HFF-Myc (cell line): ENCODE results near the gene GALNT10.
"Not testable (repeated sequence)": the region's sequence is repeated elsewhere in the genome, so short reads cannot be mapped to it uniquely, and the experiment has no call there.

Source experiments
- DNase-seq: peaks from one replicate; pipeline ENCODE4 v3.0.0-alpha.2; 2011; ENCODE audit warnings: low read depth; ENCODE audit errors: extremely low read depth
- H3K4me3 ChIP-seq: replicated peaks from 2 replicates; pipeline ENCODE4 v1.5.1; 2011; ENCODE audit warnings: low read depth, mild to moderate bottlenecking, control low read depth, low read length
- TF ChIP-seq, protein P1 (sequence below): IDR thresholded peaks from 2 replicates; pipeline ENCODE4 v1.5.1; 2012; ENCODE audit warnings: mild to moderate bottlenecking, low read depth, low read length, control low read depth; ENCODE audit errors: missing control alignments

GALNT10 gene

DNA sequence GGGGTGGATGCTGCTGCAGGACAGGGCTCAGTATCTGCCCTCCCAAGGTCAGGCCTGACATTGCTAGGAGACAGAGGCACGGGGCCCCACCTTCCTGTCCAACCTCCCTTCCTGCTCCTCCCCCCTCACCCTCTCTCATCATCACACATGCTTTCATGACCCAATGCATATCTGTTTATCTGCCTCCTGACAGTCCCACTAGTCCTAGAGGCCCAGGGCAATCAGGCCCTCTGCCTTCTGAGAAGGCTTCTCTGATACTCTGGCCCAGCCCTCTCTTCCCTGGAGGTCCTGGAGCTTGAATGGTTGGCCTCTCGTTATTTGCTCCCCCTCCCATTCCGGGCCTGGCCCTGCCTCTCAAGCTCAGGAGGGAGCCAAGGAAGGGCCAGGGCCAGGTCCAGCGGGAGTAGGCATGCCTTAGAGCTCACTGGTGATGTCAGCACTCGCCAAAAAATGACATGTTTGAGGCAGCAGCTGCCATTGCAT is 164.6 kb downstream of the GALNT10 start:
- TF ChIP-seq, protein P1, sequence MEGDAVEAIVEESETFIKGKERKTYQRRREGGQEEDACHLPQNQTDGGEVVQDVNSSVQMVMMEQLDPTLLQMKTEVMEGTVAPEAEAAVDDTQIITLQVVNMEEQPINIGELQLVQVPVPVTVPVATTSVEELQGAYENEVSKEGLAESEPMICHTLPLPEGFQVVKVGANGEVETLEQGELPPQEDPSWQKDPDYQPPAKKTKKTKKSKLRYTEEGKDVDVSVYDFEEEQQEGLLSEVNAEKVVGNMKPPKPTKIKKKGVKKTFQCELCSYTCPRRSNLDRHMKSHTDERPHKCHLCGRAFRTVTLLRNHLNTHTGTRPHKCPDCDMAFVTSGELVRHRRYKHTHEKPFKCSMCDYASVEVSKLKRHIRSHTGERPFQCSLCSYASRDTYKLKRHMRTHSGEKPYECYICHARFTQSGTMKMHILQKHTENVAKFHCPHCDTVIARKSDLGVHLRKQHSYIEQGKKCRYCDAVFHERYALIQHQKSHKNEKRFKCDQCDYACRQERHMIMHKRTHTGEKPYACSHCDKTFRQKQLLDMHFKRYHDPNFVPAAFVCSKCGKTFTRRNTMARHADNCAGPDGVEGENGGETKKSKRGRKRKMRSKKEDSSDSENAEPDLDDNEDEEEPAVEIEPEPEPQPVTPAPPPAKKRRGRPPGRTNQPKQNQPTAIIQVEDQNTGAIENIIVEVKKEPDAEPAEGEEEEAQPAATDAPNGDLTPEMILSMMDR = no peak
- DNase-seq = no peak
- H3K4me3 ChIP-seq = no peak overlapping the region

DNA sequence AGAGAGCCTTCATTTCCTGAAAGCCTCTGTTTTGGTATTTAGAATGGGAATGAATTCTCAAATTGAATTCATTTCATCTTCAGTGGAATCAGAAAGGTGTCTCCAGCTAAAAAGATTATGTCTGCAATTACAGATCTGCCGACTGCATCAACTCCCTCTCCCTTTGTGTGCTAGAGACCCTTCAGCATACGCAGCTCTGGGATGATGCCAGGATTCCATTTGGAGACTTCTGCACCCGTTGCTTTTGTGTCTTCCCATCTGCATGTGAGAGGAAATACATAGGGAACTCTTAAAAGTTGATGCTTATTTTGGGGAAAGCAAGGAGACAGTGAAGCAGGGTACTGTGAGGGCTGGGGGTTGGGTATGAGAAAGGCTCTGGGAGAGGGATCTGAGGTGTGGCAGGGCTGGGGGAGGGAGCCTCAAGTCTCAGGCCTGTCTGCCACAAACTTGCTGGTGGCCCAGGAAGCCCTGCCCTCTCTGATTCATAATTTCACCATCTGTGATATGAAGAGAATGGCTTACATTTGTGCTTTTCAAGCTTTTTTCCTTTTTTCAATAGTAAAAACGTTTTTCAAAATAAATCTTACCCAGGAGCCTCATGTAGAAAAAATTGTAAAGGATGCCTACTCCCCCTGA is 165.6 kb downstream of the GALNT10 start:
- TF ChIP-seq, protein P1 = no peak
- no peak overlapping the region for H3K4me3 ChIP-seq
- DNase-seq = no peak

DNA sequence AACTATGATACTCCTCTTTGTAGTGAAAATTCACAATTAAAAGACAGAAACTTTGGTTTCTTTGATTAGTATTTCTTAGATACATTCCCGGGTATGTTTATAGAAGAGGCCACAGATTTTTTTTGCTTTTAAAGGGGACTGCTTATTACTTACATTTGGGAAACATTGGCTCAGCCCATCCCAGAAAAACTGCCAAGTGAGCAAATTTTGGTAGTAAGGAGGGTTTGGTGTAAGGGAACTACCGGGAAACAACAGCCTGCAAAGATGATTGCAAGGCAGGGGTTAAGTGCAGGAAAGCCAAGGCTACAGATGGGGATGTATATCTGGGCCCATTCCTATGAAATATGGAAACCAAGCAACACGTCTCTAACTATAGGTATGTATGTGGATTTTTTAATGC is 166.4 kb downstream of the GALNT10 start:
- DNase-seq = no peak
- no peak overlapping the region for H3K4me3 ChIP-seq
- TF ChIP-seq, protein P1 = no peak

DNA sequence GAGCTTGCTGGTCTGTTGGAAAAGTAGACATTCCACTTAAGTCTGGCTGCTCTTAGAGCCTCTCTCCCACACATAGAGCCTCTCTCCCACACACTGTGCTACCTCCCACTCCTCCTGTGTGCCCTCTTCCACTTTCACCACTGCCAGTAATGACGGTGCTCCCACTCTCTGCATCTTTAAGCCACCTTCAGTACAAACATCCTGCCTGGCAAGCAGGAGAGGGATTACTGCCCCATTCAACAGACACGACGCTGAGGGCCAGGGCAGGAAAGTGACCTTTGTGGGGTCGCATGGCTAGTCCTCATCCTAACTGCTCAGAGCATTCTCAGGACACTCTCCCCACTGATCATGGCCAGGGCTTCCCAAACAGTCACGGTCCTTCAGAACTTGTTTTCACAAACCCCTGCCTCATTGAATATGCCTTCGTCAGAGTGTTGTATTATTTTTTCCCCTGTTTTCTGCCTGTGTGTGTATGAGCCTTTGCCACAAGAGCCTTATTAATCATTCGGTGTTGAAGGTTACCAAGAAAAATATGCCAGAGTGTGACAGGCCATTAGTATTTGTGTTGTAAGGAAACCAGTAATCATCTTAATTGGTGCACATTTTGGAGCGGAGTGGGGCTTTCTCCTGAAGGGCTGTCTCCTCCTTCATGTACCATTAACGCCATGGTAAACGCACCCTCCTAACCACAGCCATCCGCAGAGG is 168.1 kb downstream of the GALNT10 start:
- TF ChIP-seq, protein P1 = no peak
- no peak for DNase-seq
- H3K4me3 ChIP-seq = no peak overlapping the region

DNA sequence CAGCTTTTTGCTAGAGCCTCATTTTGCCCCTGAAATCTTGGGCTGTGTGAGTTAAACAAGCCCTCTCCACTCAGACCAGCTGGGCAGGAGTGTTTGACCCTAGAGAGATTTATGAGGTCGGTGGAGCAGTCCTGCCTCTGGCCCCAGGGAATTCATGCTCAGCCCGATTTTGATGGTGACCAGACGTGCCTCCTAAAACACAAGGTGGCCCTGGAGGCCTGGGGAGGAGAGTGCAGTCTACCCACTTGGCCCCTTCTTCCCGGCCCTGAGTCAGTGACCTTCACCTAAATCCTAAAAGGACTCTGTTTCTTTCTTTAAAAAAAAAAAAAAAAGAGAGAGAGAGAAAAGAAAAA is 168.7 kb downstream of the GALNT10 start:
- DNase-seq = no peak
- no peak overlapping the region for H3K4me3 ChIP-seq
- TF ChIP-seq, protein P1 = no peak

DNA sequence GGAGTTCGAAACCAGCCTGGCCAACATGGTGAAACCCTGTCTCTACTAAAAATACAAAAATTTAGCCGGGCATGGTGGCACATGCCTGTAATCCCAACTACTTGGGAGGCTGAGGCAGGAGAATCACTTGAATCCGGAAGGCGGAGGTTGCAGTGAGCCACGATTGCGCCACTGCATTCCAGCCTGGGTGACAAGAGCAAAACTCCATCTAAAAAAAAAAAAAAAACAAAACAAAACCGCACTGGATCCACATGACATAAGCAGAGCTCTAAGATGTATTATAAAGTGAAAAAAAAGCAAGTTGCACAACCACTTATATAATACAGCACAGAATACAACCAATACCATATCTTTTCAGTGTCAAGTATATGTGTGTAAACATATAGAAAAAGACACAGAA is 169.7 kb downstream of the GALNT10 start:
- H3K4me3 ChIP-seq, DNase-seq: not testable (repeated sequence)

DNA sequence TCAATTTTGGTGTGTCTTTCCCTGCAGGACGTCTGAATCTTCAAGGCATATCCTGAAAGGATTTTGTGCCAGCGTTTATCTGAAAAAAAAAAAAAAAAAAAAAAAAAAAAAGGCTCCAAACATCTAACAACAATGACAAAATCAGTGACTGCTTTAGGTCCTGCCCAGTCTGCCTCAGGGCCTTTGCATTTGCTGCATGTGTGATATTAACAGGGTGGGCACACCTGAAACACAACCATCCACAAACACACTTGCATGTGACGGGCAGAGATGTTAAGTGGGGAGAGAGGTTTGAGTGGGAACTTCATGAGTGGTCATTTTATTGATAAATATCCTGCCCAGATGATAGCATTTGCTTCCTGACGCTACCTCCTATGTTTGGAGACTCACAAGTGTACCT is 172.9 kb downstream of the GALNT10 start:
- DNase-seq = no peak
- TF ChIP-seq, protein P1 = no peak
- no peak overlapping the region for H3K4me3 ChIP-seq
